Loucy (cell line): ENCODE data around the gene NUP214.

ENCODE experiments used
- H2AFZ ChIP-seq: fragments of 200-600 bp; sonication (generic); 2 replicates; pipeline ENCODE4 v1.6.0; 2016; ENCODE audit warnings: antibody characterized with exemption, mild to moderate bottlenecking, low read length, moderate library complexity
- H3F3A ChIP-seq: fragments of 200-600 bp; 2 replicates; pipeline ENCODE4 v1.6.0; 2016; ENCODE audit warnings: antibody characterized with exemption, low read depth, mild to moderate bottlenecking
- H3K27me3 ChIP-seq: fragments of 200-600 bp; sonication (generic); 2 replicates; pipeline ENCODE4 v1.6.1; 2014; ENCODE audit warnings: low read length, mild to moderate bottlenecking; ENCODE audit not compliant: insufficient read depth, poor library complexity, severe bottlenecking
- H3K36me3 ChIP-seq: fragments of 200-600 bp; sonication (generic); 2 replicates; pipeline ENCODE4 v1.6.1; 2016; ENCODE audit warnings: low read length; ENCODE audit not compliant: insufficient read depth
- H3K4me1 ChIP-seq: fragments of 200-600 bp; sonication (generic); 2 replicates; pipeline ENCODE4 v1.5.1; 2014; ENCODE audit warnings: low read length, mild to moderate bottlenecking; ENCODE audit not compliant: insufficient read depth, poor library complexity, severe bottlenecking
- H3K4me2 ChIP-seq: fragments of 200-600 bp; sonication (generic); 2 replicates; pipeline ENCODE4 v1.6.0; 2014; ENCODE audit warnings: antibody characterized with exemption, low read length, low read depth, mild to moderate bottlenecking; ENCODE audit not compliant: poor library complexity, severe bottlenecking
- H3K4me3 ChIP-seq: fragments of 200-600 bp; sonication (generic); 2 replicates; pipeline ENCODE4 v1.5.1; 2014; ENCODE audit warnings: low read length, mild to moderate bottlenecking, mixed read lengths; ENCODE audit not compliant: poor library complexity, severe bottlenecking
- H3K79me2 ChIP-seq: fragments of 200-600 bp; sonication (generic); 2 replicates; pipeline ENCODE4 v1.6.1; 2014; ENCODE audit warnings: low read length; ENCODE audit not compliant: insufficient read depth
- H3K9ac ChIP-seq: fragments of 200-600 bp; sonication (generic); 2 replicates; pipeline ENCODE4 v1.6.0; 2014; ENCODE audit warnings: mild to moderate bottlenecking, low read depth, low read length, moderate library complexity; ENCODE audit not compliant: poor library complexity, severe bottlenecking
- H3K9me2 ChIP-seq: fragments of 200-600 bp; sonication (generic); replicated peaks from 2 replicates; pipeline ENCODE4 v1.6.1; 2016; ENCODE audit warnings: low read depth, low read length, mixed read lengths
- H3K9me3 ChIP-seq: fragments of 200-600 bp; sonication (generic); 2 replicates; pipeline ENCODE4 v1.6.1; 2014; ENCODE audit warnings: mild to moderate bottlenecking, antibody characterized with exemption, low read length, low read depth; ENCODE audit not compliant: insufficient read depth
- H4K20me1 ChIP-seq: fragments of 200-600 bp; sonication (generic); 2 replicates; pipeline ENCODE4 v1.6.0; 2014; ENCODE audit warnings: antibody characterized with exemption, low read length, mild to moderate bottlenecking; ENCODE audit not compliant: insufficient read depth, poor library complexity, severe bottlenecking
- EZH2phosphoT487 ChIP-seq: fragments of 200-600 bp; IDR thresholded peaks from 2 replicates; pipeline ENCODE4 v1.6.1; 2018; ENCODE audit warnings: antibody characterized with exemption, mild to moderate bottlenecking, moderate library complexity, borderline replicate concordance
- TF ChIP-seq, protein P1 (sequence below): fragments of 200-600 bp; sonication (generic); conservative IDR thresholded peaks from 2 replicates; pipeline ENCODE4 v1.5.1; 2014; ENCODE audit warnings: mild to moderate bottlenecking, antibody characterized with exemption, low read length

NUP214 gene

GRCh38 chr9:131201856-131202255 is 76.5 kb downstream of the NUP214 start:
- no peaks in the 10 kb centered on the region for H3K9me2 ChIP-seq
- peaks cover 92% of the 10 kb centered on the region for H3K36me3 ChIP-seq
- H4K20me1 ChIP-seq: no peaks in the 10 kb centered on the region
- H3K4me2 ChIP-seq: no peak overlapping the region
- H3K9ac ChIP-seq: no peak overlapping the region
- no peaks in the 10 kb centered on the region for H3K79me2 ChIP-seq
- no peaks in the 10 kb centered on the region for H3K27me3 ChIP-seq
- no peaks in the 10 kb centered on the region for H3F3A ChIP-seq
- no peak overlapping the region for H3K4me3 ChIP-seq
- no peak overlapping the region for H2AFZ ChIP-seq
- TF ChIP-seq EZH2phosphoT487: no peak
- TF ChIP-seq, protein P1, sequence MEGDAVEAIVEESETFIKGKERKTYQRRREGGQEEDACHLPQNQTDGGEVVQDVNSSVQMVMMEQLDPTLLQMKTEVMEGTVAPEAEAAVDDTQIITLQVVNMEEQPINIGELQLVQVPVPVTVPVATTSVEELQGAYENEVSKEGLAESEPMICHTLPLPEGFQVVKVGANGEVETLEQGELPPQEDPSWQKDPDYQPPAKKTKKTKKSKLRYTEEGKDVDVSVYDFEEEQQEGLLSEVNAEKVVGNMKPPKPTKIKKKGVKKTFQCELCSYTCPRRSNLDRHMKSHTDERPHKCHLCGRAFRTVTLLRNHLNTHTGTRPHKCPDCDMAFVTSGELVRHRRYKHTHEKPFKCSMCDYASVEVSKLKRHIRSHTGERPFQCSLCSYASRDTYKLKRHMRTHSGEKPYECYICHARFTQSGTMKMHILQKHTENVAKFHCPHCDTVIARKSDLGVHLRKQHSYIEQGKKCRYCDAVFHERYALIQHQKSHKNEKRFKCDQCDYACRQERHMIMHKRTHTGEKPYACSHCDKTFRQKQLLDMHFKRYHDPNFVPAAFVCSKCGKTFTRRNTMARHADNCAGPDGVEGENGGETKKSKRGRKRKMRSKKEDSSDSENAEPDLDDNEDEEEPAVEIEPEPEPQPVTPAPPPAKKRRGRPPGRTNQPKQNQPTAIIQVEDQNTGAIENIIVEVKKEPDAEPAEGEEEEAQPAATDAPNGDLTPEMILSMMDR: no peak
- H3K4me1 ChIP-seq: peaks cover 2% of the 10 kb centered on the region
- H3K9me3 ChIP-seq: no peaks in the 10 kb centered on the region

GRCh38 chr9:131203431-131204218 is 78.2 kb downstream of the NUP214 start:
- TF ChIP-seq EZH2phosphoT487: no peak
- TF ChIP-seq, protein P1: peak; percentile 59
- H2AFZ ChIP-seq: no peak overlapping the region
- H3K9me3 ChIP-seq: no peaks in the 10 kb centered on the region
- no peaks in the 10 kb centered on the region for H3K27me3 ChIP-seq
- H4K20me1 ChIP-seq: no peaks in the 10 kb centered on the region
- H3K4me3 ChIP-seq: no peak overlapping the region
- H3F3A ChIP-seq: no peaks in the 10 kb centered on the region
- no peaks in the 10 kb centered on the region for H3K9me2 ChIP-seq
- H3K36me3 ChIP-seq: peaks cover 88% of the 10 kb centered on the region
- H3K79me2 ChIP-seq: no peaks in the 10 kb centered on the region
- H3K4me2 ChIP-seq: no peak overlapping the region
- no peaks in the 10 kb centered on the region for H3K4me1 ChIP-seq
- H3K9ac ChIP-seq: no peak overlapping the region

DNA sequence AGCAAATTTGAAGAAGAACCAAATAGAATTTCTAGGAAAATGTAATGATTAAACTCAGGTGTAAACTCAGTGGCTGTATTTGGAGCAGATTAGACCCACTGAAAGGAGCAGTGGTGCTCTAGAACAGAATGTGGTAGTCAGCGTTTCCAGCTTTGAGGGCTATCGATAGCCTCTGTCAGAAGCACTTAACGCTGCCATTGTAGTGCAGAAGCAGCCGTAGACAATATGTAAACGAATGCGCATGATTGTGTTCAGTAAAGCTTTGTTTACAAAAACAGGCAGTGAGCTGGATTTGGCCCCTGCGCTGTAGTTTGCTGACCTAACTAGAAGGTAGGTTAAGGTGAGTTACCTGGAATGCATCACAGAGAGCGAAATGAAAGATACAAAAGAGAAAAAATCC is 78.9 kb downstream of the NUP214 start:
- peaks cover 85% of the 10 kb centered on the region for H3K36me3 ChIP-seq
- no peak overlapping the region for H3K4me3 ChIP-seq
- TF ChIP-seq, protein P1: no peak

More for the DNA sequence above, 78.9 kb downstream of the NUP214 start:
- H3F3A ChIP-seq: no peaks in the 10 kb centered on the region
- H3K27me3 ChIP-seq: no peaks in the 10 kb centered on the region
- no peaks in the 10 kb centered on the region for H4K20me1 ChIP-seq
- no peak overlapping the region for H3K4me2 ChIP-seq
- no peak overlapping the region for H2AFZ ChIP-seq
- H3K9ac ChIP-seq: no peak overlapping the region
- no peaks in the 10 kb centered on the region for H3K9me3 ChIP-seq
- H3K79me2 ChIP-seq: no peaks in the 10 kb centered on the region
- H3K9me2 ChIP-seq: no peaks in the 10 kb centered on the region
- H3K4me1 ChIP-seq: no peaks in the 10 kb centered on the region
